22Rv1 (cell line): ENCODE results near the gene GBP3.

Experiments used
- ZFX ChIP-seq: fragments of 450-650 bp; IDR thresholded peaks from 2 replicates; pipeline ENCODE4 v1.6.1; 2017; ENCODE audit warnings: antibody characterized with exemption, borderline replicate concordance
- TF ChIP-seq, protein P1 (sequence below): fragments of 450-650 bp; IDR thresholded peaks from 2 replicates; pipeline ENCODE4 v1.5.1; 2017; ENCODE audit warnings: mild to moderate bottlenecking

DNA sequence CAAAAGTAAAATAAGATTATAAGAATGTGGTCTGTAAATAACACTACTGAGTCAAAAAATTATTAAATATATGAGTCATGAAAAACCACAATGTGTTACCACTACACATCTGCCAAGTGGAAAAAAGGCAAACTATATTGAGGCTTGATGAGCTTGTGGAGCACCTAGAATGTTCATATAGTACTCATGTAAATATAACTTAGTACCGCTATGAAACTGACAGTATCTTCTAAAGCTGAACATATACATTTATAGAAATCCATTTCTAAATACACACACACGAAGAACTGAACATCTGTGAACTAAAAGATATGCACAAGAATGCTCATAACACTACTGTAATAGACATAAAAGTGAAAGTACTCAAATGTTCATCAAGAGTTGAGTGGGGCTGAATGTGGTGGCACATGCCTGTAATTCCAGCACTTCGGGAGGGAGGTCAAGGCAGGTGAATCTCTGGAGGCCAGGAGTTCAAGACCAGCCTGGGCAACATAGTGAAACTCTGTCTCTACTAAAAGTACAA lies 18.5 kb upstream of the GBP3 start:
- TF ChIP-seq, protein P1, sequence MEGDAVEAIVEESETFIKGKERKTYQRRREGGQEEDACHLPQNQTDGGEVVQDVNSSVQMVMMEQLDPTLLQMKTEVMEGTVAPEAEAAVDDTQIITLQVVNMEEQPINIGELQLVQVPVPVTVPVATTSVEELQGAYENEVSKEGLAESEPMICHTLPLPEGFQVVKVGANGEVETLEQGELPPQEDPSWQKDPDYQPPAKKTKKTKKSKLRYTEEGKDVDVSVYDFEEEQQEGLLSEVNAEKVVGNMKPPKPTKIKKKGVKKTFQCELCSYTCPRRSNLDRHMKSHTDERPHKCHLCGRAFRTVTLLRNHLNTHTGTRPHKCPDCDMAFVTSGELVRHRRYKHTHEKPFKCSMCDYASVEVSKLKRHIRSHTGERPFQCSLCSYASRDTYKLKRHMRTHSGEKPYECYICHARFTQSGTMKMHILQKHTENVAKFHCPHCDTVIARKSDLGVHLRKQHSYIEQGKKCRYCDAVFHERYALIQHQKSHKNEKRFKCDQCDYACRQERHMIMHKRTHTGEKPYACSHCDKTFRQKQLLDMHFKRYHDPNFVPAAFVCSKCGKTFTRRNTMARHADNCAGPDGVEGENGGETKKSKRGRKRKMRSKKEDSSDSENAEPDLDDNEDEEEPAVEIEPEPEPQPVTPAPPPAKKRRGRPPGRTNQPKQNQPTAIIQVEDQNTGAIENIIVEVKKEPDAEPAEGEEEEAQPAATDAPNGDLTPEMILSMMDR, result no peak
- no peak for TF ChIP-seq ZFX
